HEK293T (cell line): ENCODE data around the gene ALDH4A1.

Source experiments
- CTCF ChIA-PET: fragments of 350-600 bp; formaldehyde crosslinking; extraction: SDS; loops from one replicate; lab custom pipeline; 2021; ENCODE audit warnings: antibody characterized with exemption, inconsistent platforms; lab: Yijun Ruan, JAX
- POLR2A ChIA-PET: fragments of 350-600 bp; formaldehyde crosslinking; extraction: SDS; loops from one replicate; lab custom pipeline; 2020; ENCODE audit warnings: antibody characterized with exemption, inconsistent platforms; lab: Yijun Ruan, JAX
- DNase-seq: peaks from one replicate; pipeline ENCODE4 v3.0.0; 2012; ENCODE audit warnings: mixed read lengths; ENCODE audit errors: extremely low spot score
- ARNT ChIP-seq: fragments of 450-650 bp; IDR thresholded peaks from 2 replicates; pipeline ENCODE4 v1.6.1; 2017; ENCODE audit warnings: mild to moderate bottlenecking
- BHLHE40 ChIP-seq: fragments of 450-650 bp; IDR thresholded peaks from 2 replicates; pipeline ENCODE4 v1.6.1; 2016; ENCODE audit warnings: mild to moderate bottlenecking, moderate library complexity, borderline replicate concordance
- CTBP1 ChIP-seq: fragments of 450-650 bp; IDR thresholded peaks from 2 replicates; pipeline ENCODE4 v1.6.1; 2016; ENCODE audit warnings: borderline replicate concordance
- ELF4 ChIP-seq: fragments of 450-650 bp; IDR thresholded peaks from 2 replicates; pipeline ENCODE4 v1.6.1; 2017; ENCODE audit warnings: antibody characterized with exemption
- FOXA1 ChIP-seq: fragments of 450-650 bp; IDR thresholded peaks from 2 replicates; pipeline ENCODE4 v1.6.1; 2016; ENCODE audit warnings: mild to moderate bottlenecking
- FOXK2 ChIP-seq: fragments of 450-650 bp; IDR thresholded peaks from 2 replicates; pipeline ENCODE4 v1.6.1; 2016; ENCODE audit warnings: mild to moderate bottlenecking
- FOXM1 ChIP-seq: fragments of 450-650 bp; IDR thresholded peaks from 2 replicates; pipeline ENCODE4 v1.6.1; 2017; ENCODE audit warnings: mild to moderate bottlenecking, borderline replicate concordance
- HDGF ChIP-seq: fragments of 450-650 bp; IDR thresholded peaks from 2 replicates; pipeline ENCODE4 v1.6.1; 2017; ENCODE audit warnings: antibody characterized with exemption, borderline replicate concordance
- L3MBTL2 ChIP-seq: fragments of 450-650 bp; conservative IDR thresholded peaks from 2 replicates; pipeline ENCODE4 v1.6.1; 2016; ENCODE audit warnings: mild to moderate bottlenecking
- LEF1 ChIP-seq: fragments of 450-650 bp; IDR thresholded peaks from 2 replicates; pipeline ENCODE4 v1.6.1; 2017; ENCODE audit warnings: mild to moderate bottlenecking, borderline replicate concordance
- NFRKB ChIP-seq: fragments of 450-650 bp; IDR thresholded peaks from 2 replicates; pipeline ENCODE4 v1.6.1; 2016; ENCODE audit warnings: mild to moderate bottlenecking, moderate library complexity
- SP1 ChIP-seq: fragments of 450-650 bp; IDR thresholded peaks from 2 replicates; pipeline ENCODE4 v1.6.1; 2017
- SUZ12 ChIP-seq: fragments of 450-650 bp; IDR thresholded peaks from 2 replicates; pipeline ENCODE4 v1.6.1; 2016; ENCODE audit warnings: mild to moderate bottlenecking
- TARDBP ChIP-seq: fragments of 450-650 bp; IDR thresholded peaks from 2 replicates; pipeline ENCODE4 v1.6.1; 2016
- ZNF384 ChIP-seq: fragments of 450-650 bp; IDR thresholded peaks from 2 replicates; pipeline ENCODE4 v1.6.1; 2016
- TF ChIP-seq, protein P1 (sequence below): fragments of 450-650 bp; IDR thresholded peaks from 2 replicates; pipeline ENCODE4 v1.6.1; 2016

The ALDH4A1 gene

DNA sequence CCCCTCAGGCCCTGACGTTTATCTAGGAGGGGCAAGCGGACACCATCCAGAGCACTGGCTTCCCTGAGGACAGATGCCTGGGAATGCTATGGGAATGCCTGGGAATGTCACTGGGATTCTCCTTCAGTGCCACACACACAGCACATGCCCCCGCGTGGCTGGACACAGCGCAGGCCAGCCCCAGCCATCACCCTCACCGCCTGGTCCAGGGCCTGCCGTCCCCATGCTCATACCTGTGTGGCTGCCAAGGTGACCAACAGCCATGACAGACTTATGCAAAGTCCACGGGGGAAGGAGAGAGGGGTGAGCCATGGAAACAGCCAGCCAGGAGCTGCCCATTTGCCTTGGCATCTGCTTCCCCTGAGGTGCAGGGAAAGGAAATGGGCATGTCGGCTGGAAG, 37.2 kb downstream of the ALDH4A1 start:
- ChIA-PET POLR2A (no interaction called here), CTCF (interaction anchor here (1.3 kb wide), 1 partner anchor 10 kb away, joined by 5 read pairs; no protein-coding TSS in a partner anchor)
- no peak for DNase-seq
- TF ChIP-seq SP1 (no peak), TARDBP (no peak), LEF1 (no peak), NFRKB (no peak), HDGF (no peak), ELF4 (no peak), CTBP1 (no peak), BHLHE40 (no peak), FOXK2 (no peak), FOXM1 (no peak)
- TF ChIP-seq, protein P1, sequence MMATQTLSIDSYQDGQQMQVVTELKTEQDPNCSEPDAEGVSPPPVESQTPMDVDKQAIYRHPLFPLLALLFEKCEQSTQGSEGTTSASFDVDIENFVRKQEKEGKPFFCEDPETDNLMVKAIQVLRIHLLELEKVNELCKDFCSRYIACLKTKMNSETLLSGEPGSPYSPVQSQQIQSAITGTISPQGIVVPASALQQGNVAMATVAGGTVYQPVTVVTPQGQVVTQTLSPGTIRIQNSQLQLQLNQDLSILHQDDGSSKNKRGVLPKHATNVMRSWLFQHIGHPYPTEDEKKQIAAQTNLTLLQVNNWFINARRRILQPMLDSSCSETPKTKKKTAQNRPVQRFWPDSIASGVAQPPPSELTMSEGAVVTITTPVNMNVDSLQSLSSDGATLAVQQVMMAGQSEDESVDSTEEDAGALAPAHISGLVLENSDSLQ: no peak

DNA sequence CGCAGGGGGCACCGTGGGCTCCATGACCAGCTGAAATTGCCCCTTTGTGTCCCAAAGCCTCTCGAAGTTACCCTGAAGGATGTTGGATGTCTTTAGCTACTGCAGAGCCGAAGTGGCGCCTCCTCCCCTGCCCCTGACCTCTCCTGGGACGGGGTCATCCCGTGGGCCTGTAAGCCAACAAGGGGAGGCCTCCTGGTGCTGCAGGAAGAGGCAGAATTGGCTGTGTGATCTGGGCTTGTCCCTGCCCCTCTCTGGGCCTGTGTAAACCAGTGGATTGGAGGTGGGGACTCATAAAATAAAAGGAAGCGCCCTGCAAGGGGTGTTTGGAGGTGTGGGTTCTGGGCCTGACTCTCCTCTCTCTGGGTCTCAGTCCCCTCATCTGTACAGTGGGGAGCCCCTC, 40.8 kb downstream of the ALDH4A1 start:
- CTCF ChIA-PET: interaction anchor here (1.0 kb wide), 1 partner anchor 14 kb away, joined by 4 read pairs; no protein-coding TSS in a partner anchor
- POLR2A ChIA-PET: no interaction called here
- no peak for TF ChIP-seq SP1
- DNase-seq: no peak

DNA sequence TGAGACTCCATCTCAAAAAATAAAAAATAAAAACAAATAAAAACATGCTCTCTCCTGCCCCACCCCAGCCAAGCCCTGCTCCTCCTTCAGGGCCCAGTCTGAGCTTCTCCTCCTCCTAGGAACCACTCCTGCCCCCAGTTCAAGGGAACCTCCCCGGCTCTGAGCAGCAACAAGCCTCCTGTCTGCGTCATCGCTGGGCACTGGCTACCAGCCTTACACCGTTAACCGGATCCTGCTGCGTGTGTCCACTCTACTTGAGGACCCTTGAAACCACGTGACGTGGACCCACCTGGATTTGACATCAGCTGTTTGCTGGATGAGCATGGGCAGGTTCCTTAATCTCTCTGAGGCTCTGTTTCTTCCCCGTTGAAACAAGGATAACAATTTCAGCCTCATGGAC, 41.3 kb downstream of the ALDH4A1 start:
- CTCF ChIA-PET: interaction anchor here (1.0 kb wide), 1 partner anchor 14 kb away, joined by 4 read pairs; no protein-coding TSS in a partner anchor
- DNase-seq: no peak
- TF ChIP-seq FOXK2 (no peak), LEF1 (no peak), FOXM1 (no peak), CTBP1 (no peak), TARDBP (no peak), SP1 (no peak), HDGF (no peak), ZNF384 (no peak), ARNT (no peak)
- POLR2A ChIA-PET: no interaction called here

DNA sequence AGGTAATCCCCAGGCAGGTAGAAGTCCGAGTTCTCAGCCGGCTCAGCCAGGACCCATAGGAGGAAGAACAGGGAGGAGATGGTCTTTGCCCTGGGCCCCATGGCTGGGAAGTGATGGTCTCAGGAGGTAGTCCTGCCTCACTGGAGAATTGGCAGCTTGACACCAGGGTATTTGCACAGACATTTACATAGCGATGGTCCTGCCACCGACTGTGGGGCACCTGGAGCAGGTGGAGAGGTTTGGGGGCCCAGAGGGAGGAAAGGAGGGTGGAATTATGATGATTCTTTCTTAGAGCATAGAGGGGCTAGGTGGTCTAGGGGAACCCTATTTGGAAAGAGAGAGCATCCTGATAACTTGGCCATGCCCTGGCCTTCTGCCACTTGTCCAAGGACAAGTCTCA, 42.8 kb downstream of the ALDH4A1 start, which contains the start of gene TAS1R2:
TSS of gene TAS1R2 (minus strand) at position 101 of the 400 bp plus-strand sequence. CDS start at position 101, 0 bp downstream.
- DNase-seq: no peak
- POLR2A ChIA-PET: no interaction called here
- CTCF ChIA-PET: no interaction called here
- no peak for TF ChIP-seq ELF4
- no peak for TF ChIP-seq HDGF

DNA sequence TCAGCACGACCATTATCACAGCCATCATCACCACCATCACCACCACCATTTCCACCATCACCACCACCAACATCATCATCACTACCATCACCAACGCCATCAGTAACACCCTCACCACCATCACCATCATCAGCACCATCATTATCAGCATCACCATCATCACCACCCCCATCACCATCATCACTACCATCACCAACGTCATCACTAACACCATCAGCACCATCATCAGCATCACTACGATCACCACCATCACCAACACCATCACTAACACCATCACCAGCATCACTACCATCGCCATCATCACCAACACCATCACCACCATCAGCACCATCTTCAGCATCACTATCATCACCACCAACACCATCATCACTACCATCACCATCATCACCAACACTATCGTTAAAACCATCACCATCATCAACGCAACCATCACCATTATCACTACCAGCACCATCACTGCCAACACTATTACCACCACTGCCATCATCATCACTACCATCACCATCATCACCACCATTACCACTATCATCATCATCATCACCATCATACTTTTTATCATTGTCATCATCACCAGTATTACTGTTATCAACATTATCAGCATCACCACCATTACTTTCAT, 44.2 kb downstream of the ALDH4A1 start:
- ChIA-PET POLR2A (no interaction called here), CTCF (no interaction called here)
- no peak for DNase-seq
- TF ChIP-seq ARNT (no peak), FOXA1 (no peak), L3MBTL2 (no peak), SUZ12 (no peak), CTBP1 (0 out of 2 replicates have a peak, but pooled peaks have one; percentile 8), LEF1 (no peak), FOXK2 (no peak), TARDBP (no peak)

DNA sequence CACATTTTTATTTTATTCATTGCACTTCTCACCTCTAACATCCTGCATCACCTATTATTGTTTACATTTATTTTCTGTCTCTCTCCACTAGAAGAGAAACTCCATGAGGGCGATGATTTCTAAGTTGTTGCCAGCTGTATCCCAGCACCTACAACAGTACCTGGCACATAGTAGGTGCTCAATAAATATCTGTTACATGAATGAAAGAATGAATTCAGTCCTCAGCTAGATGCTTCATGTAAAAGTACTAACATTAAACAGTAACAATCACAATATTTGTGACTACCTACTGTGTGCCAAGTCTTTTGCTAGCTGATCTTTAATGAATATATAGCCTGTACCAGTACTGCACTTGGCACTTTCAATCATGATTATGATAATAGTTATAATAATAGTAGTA, 45.9 kb downstream of the ALDH4A1 start:
- POLR2A ChIA-PET: no interaction called here
- CTCF ChIA-PET: no interaction called here
- TF ChIP-seq ARNT: no peak
- TF ChIP-seq SP1: no peak
- no peak for TF ChIP-seq FOXM1
- TF ChIP-seq FOXA1: no peak
- TF ChIP-seq ELF4: no peak
- no peak for TF ChIP-seq LEF1
- TF ChIP-seq TARDBP: no peak
- no peak for TF ChIP-seq L3MBTL2
- TF ChIP-seq SUZ12: no peak
- TF ChIP-seq FOXK2: no peak
- TF ChIP-seq HDGF: no peak
- TF ChIP-seq CTBP1: no peak
- TF ChIP-seq BHLHE40: no peak
- TF ChIP-seq ZNF384: no peak
- no peak for TF ChIP-seq NFRKB
- DNase-seq: no peak

DNA sequence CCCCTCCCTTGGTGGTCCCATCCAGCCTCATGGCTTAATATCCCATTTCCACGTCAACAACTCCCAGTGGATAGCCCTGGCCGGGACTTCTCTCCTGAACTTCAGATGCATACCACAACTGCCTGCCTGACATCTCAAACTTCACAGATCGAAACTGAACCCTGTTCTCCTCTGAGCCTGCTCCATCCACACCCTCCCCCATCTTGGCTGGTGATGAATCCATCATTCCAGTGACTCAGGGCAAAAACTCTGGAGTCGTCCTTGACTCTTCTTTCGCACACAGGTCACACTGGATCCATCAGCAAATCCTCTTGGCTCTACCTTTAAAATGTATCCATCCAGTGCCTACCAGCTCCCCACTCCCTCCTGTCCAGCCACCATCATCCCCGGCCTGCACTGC, 46.8 kb downstream of the ALDH4A1 start:
- DNase-seq: no peak
- ChIA-PET CTCF (no interaction called here), POLR2A (no interaction called here)
- TF ChIP-seq SP1 (no peak), NFRKB (no peak), HDGF (no peak), LEF1 (no peak), ARNT (no peak), TARDBP (no peak), SUZ12 (no peak), ZNF384 (no peak), BHLHE40 (no peak), FOXK2 (no peak), CTBP1 (no peak)
